Vagina (tissue), 2 donors: Measurements from ENCODE around the gene BTLA.

Source experiments
- POLR2A ChIP-seq, 2 donors: fragments of 450-650 bp; IDR thresholded peaks; one replicate each; pipeline ENCODE4 v1.6.1; 2017; ENCODE audit warnings: antibody characterized with exemption in 2 of 2, mild to moderate bottlenecking in 2 of 2, moderate library complexity in 2 of 2
- POLR2AphosphoS5 ChIP-seq, 2 donors: sonication (generic); formaldehyde crosslinking; IDR thresholded peaks; one replicate each; pipeline ENCODE4 v1.9.0; 2017; ENCODE audit warnings: antibody characterized with exemption in 2 of 2, mild to moderate bottlenecking in 2 of 2, low read depth in 1 of 2; ENCODE audit not compliant: insufficient read depth in 1 of 2
- TF ChIP-seq, protein P1 (sequence below), 3 experiments: fragments of 450-650 bp in 2 of 3; fragments of 200-600 bp in 1 of 3; sonication (generic) in 1 of 3; IDR thresholded peaks; one replicate each; pipeline ENCODE4 v1.5.1; 2017 to 2019; ENCODE audit warnings: antibody characterized with exemption in 3 of 3, mild to moderate bottlenecking in 2 of 3, moderate library complexity in 2 of 3

DNA sequence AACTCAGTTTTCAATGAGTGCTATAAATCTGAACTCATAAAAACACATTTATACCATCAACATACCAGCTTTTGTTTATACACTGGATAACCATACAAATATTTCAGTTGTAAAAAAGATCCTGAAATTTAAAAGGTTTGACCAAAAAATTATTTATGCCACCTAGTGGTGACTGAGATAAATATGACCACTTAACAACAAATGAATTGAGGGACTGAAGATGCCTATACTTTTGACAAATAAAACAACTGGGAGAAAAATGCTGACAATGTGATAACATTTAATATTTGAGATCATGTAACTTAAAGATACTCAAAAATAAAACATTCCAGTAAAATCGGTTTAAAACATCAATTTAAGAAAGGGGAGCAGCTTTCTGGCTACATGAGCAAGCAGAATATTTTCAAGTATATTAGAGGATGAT, 32.1 kb upstream of the BTLA start:
- TF ChIP-seq POLR2A (IDR thresholded peaks at IDR 0.05) (no peak), POLR2AphosphoS5 (IDR thresholded peaks at IDR 0.05; ENCODE audit: insufficient read depth in 1 of 2, low read depth in 1 of 2) (no peak)
- TF ChIP-seq, protein P1, sequence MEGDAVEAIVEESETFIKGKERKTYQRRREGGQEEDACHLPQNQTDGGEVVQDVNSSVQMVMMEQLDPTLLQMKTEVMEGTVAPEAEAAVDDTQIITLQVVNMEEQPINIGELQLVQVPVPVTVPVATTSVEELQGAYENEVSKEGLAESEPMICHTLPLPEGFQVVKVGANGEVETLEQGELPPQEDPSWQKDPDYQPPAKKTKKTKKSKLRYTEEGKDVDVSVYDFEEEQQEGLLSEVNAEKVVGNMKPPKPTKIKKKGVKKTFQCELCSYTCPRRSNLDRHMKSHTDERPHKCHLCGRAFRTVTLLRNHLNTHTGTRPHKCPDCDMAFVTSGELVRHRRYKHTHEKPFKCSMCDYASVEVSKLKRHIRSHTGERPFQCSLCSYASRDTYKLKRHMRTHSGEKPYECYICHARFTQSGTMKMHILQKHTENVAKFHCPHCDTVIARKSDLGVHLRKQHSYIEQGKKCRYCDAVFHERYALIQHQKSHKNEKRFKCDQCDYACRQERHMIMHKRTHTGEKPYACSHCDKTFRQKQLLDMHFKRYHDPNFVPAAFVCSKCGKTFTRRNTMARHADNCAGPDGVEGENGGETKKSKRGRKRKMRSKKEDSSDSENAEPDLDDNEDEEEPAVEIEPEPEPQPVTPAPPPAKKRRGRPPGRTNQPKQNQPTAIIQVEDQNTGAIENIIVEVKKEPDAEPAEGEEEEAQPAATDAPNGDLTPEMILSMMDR (IDR thresholded peaks at IDR 0.05) = peak in 2 of 3 experiments; percentile 38 to 47
